ENCODE results near the gene SEPTIN3. TPM values are rescaled to one million over a fixed set of nuclear protein-coding genes. Genes with fewer than 3 reads are reported as not detected.

The SEPTIN3 gene
- polyA plus RNA-seq, 1 of the 3 experiments (the other 2 are of a cell fraction), result 0.35 TPM

- WGBS (ENCODE audit: low lambda C conversion rate), result 64% methylated on average over 4 of the region's 9 CpGs
Observed at GRCh38 chr22:41979423-41980250, 10.4 kb downstream of the SEPTIN3 start.

More at GRCh38 chr22:41979423-41980250, 10.4 kb downstream of the SEPTIN3 start:
- H3K9me2 ChIP-seq, result no peaks in the 10 kb centered on the region
- no peak overlapping the region for H3K4me3 ChIP-seq (ENCODE audit: low read depth in 2 of 2, low read length in 1 of 2)
- POLR2A ChIA-PET, result no interaction called here
- H3K4me2 ChIP-seq, result no peak overlapping the region
- no peaks in the 10 kb centered on the region for H3K36me3 ChIP-seq (replicated peaks in 1 of 2; ENCODE audit: control insufficient read depth in 1 of 2, insufficient read depth in 2 of 2, low read length in 1 of 2)
- no peak overlapping the region for H3K9ac ChIP-seq
- no peak overlapping the region for H2AFZ ChIP-seq (ENCODE audit: low read depth)
- H3K27me3 ChIP-seq (ENCODE audit: insufficient read depth), result no peaks in the 10 kb centered on the region
- H3K27ac ChIP-seq (ENCODE audit: low read depth in 2 of 2, low read length in 1 of 2), result no peak overlapping the region
- H3K4me1 ChIP-seq (ENCODE audit: control insufficient read depth in 1 of 2, insufficient read depth in 2 of 2, low read depth in 1 of 2, low read length in 1 of 2), result peaks cover 0 to 14% of the 10 kb centered on the region in 2 experiments; a peak in 1 of 4 replicates
- DNase-seq, result no peak
- no peaks in the 10 kb centered on the region for H4K20me1 ChIP-seq (ENCODE audit: insufficient read depth)
- no peaks in the 10 kb centered on the region for H3K9me3 ChIP-seq
- no peaks in the 10 kb centered on the region for H3F3A ChIP-seq (replicated peaks; ENCODE audit: insufficient read depth)
- no peak for TF ChIP-seq EZH2phosphoT487 (IDR thresholded peaks at IDR 0.05; ENCODE audit: borderline replicate concordance, low read depth)
- TF ChIP-seq, protein P1, sequence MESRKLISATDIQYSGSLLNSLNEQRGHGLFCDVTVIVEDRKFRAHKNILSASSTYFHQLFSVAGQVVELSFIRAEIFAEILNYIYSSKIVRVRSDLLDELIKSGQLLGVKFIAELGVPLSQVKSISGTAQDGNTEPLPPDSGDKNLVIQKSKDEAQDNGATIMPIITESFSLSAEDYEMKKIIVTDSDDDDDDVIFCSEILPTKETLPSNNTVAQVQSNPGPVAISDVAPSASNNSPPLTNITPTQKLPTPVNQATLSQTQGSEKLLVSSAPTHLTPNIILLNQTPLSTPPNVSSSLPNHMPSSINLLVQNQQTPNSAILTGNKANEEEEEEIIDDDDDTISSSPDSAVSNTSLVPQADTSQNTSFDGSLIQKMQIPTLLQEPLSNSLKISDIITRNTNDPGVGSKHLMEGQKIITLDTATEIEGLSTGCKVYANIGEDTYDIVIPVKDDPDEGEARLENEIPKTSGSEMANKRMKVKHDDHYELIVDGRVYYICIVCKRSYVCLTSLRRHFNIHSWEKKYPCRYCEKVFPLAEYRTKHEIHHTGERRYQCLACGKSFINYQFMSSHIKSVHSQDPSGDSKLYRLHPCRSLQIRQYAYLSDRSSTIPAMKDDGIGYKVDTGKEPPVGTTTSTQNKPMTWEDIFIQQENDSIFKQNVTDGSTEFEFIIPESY (IDR thresholded peaks at IDR 0.05; ENCODE audit: borderline replicate concordance, low read depth), result no peak
- TF ChIP-seq TAF1 (IDR thresholded peaks at IDR 0.05; ENCODE audit: borderline replicate concordance, low read depth, low read length), result no peak
- no peak for TF ChIP-seq YY1 (IDR thresholded peaks at IDR 0.05; ENCODE audit: low read depth)
- TF ChIP-seq FOSL2 (IDR thresholded peaks at IDR 0.05; ENCODE audit: borderline replicate concordance, low read depth), result no peak
- no peak for TF ChIP-seq MXI1 (IDR thresholded peaks at IDR 0.05; ENCODE audit: low read depth, low read length)
- no peak for TF ChIP-seq MAX (IDR thresholded peaks at IDR 0.05; ENCODE audit: low read depth)
- TF ChIP-seq, protein P2, sequence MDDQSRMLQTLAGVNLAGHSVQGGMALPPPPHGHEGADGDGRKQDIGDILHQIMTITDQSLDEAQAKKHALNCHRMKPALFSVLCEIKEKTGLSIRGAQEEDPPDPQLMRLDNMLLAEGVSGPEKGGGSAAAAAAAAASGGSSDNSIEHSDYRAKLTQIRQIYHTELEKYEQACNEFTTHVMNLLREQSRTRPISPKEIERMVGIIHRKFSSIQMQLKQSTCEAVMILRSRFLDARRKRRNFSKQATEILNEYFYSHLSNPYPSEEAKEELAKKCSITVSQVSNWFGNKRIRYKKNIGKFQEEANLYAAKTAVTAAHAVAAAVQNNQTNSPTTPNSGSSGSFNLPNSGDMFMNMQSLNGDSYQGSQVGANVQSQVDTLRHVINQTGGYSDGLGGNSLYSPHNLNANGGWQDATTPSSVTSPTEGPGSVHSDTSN (IDR thresholded peaks at IDR 0.05), result no peak
- no peak for TF ChIP-seq USF1 (IDR thresholded peaks at IDR 0.05; ENCODE audit: borderline replicate concordance, low read depth)
- TF ChIP-seq, protein P3, sequence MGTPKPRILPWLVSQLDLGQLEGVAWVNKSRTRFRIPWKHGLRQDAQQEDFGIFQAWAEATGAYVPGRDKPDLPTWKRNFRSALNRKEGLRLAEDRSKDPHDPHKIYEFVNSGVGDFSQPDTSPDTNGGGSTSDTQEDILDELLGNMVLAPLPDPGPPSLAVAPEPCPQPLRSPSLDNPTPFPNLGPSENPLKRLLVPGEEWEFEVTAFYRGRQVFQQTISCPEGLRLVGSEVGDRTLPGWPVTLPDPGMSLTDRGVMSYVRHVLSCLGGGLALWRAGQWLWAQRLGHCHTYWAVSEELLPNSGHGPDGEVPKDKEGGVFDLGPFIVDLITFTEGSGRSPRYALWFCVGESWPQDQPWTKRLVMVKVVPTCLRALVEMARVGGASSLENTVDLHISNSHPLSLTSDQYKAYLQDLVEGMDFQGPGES (IDR thresholded peaks at IDR 0.05; ENCODE audit: low read depth, low read length), result no peak
- TF ChIP-seq TEAD4 (IDR thresholded peaks at IDR 0.05; ENCODE audit: borderline replicate concordance, insufficient read depth), result no peak
- TF ChIP-seq SMC3 (IDR thresholded peaks at IDR 0.05; ENCODE audit: low read depth, low read length), result no peak
- no peak for TF ChIP-seq SIN3A (IDR thresholded peaks at IDR 0.05; ENCODE audit: borderline replicate concordance, low read depth, low read length)
- no peak for TF ChIP-seq FOXJ3 (CRISPR knock-in tag; IDR thresholded peaks at IDR 0.05)
- no peak for TF ChIP-seq NRF1 (IDR thresholded peaks at IDR 0.05; ENCODE audit: low read depth, low read length)
- no peak for TF ChIP-seq MEF2A (IDR thresholded peaks at IDR 0.05; ENCODE audit: borderline replicate concordance, low read depth)
- no peak for TF ChIP-seq GATA2 (CRISPR knock-in tag; IDR thresholded peaks at IDR 0.05)
- TF ChIP-seq FOXM1 (IDR thresholded peaks at IDR 0.05; ENCODE audit: low read depth), result no peak
- no peak for TF ChIP-seq ELF1 (IDR thresholded peaks at IDR 0.05)
- CTCF ChIA-PET, result no interaction called here
- no peaks in the 10 kb centered on the region for H3K79me2 ChIP-seq (ENCODE audit: insufficient read depth)

All from SK-N-SH (cell line).